Stimulated activated CD8-positive, alpha-beta memory T cell treated with anti-CD3 and anti-CD28 coated beads, Interleukin-7, amount 100 ng/mL, for 48 hours (primary cell): ENCODE data around the gene LRRC3.

ENCODE experiments used
- DNase-seq, 2 donors: peaks; one replicate each; pipeline ENCODE4 v3.0.0-alpha.2; 2020; ENCODE audit warnings: low read depth in 1 of 2; ENCODE audit errors: extremely low read depth in 1 of 2

Gene LRRC3

GRCh38 chr21:44456214-44456914 is 1.1 kb downstream of the LRRC3 start:
- DNase-seq, result no peak

DNA sequence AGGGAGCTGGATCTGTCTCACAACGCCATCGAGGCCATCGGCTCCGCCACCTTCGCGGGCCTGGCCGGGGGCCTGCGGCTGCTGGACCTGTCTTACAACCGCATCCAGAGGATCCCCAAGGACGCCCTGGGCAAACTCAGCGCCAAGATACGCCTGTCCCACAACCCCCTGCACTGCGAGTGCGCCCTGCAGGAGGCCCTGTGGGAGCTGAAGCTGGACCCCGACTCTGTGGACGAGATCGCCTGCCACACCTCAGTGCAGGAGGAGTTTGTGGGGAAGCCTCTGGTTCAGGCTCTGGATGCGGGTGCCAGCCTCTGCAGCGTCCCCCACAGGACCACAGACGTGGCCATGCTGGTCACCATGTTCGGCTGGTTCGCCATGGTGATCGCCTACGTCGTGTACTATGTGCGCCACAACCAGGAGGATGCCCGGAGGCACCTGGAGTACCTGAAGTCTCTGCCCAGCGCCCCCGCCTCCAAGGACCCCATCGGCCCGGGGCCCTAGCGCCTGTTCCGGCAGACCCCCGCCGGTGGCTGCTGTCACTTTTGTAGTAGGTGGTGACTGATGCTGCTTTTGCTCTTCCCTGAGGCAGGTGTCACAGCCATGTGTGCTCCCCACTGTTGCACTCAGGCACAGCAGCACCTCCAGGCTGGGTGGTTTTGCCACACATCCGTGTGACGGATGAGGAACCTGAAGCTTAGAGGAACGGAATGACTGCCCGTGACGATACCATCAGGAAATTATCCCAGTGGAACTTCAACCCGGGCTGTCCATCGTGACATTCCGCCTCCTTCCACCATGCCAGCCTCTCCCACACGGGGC is 1.8 kb downstream of the LRRC3 start:
- DNase-seq, result no peak

- no peak for DNase-seq
These were observed 3.8 kb downstream of the LRRC3 start for GRCh38 chr21:44458971-44459711.

GRCh38 chr21:44459712-44460440 is 4.6 kb downstream of the LRRC3 start:
- no peak for DNase-seq

DNA sequence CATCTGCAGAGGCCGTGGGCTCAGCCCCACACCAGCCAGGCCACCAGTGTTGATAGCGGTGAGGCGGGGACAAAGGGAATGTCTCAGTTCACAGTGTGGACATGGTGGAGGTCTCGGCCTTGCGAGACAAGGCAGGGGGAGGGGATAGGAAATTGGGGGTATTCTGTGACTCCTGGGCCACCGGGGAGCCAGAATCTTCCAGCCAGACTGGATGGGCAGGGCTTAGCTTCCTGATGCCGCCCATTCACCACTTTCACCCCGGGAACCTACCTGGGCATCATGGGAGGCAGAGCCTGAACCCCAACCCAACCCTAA is 5.1 kb downstream of the LRRC3 start:
- no peak for DNase-seq

- DNase-seq, result no peak
These were observed 5.7 kb downstream of the LRRC3 start for GRCh38 chr21:44461005-44461404.

DNA sequence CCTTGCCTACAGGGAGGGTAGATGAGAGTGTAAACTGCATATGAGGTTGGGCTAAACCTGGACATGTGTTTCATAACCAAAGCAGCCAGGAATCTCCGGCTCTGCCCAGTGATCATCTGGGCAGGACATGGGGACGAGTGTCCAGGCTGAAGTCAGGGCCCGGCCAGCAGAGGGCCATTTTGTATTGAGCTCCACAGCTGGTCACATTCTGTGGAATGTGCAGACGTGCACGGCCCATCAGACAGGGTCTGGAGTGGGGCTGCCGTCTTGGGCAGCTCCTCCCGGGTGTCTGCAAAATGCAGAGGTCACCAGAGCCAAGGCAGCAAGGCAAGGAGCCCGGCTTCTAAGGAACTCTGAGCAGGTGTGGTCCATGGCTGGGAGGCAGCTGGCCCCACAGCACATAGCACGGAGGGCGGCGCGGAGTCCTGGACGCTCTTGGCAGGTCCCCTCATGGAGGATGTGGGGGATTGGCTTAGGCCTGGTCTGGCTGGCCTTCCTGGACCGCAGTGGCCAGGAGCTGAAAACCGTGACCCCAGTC is 6.2 kb downstream of the LRRC3 start:
- no peak for DNase-seq

DNA sequence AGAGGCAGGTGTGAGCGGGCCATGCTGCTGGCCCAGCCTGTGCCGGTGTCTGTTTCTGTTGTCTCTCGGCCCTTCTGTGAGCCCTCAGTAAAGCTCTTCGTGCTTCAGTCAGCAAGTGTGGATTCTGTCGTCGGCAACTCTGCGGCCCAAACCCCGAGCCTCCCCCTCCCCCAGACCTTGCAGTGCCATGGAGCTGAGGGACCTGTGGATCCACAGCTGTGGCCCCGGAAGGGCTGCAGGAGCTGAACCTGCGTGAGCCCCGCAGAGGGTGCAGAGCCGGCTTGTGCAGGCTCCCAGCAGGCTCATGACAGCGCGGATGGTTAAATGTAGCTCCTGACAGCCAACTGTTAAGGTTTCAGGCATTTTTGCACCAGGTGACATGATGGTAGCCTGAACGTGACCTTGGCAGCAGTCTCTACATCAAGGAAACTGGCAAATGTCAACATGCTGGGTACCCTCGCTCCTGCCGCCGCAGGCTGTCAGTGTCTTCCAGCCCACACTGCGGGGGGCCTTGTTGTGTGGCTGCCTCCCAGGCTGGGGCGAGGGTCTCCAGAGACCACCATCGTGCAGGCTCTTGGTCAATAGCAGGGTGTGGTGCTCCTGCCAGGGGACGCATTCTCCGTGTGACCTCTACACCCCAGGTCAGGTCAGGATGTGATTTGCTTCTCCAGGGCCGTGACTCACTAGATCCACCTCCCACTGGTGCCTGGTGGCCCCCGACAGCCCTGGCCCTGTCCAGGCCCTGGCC is 7.0 kb downstream of the LRRC3 start:
- DNase-seq, result no peak

- no peak for DNase-seq
These were observed 7.5 kb downstream of the LRRC3 start for GRCh38 chr21:44462834-44463200.

GRCh38 chr21:44463724-44464123 is 8.4 kb downstream of the LRRC3 start:
- no peak for DNase-seq

GRCh38 chr21:44464351-44464750 is 9.0 kb downstream of the LRRC3 start:
- no peak for DNase-seq

DNA sequence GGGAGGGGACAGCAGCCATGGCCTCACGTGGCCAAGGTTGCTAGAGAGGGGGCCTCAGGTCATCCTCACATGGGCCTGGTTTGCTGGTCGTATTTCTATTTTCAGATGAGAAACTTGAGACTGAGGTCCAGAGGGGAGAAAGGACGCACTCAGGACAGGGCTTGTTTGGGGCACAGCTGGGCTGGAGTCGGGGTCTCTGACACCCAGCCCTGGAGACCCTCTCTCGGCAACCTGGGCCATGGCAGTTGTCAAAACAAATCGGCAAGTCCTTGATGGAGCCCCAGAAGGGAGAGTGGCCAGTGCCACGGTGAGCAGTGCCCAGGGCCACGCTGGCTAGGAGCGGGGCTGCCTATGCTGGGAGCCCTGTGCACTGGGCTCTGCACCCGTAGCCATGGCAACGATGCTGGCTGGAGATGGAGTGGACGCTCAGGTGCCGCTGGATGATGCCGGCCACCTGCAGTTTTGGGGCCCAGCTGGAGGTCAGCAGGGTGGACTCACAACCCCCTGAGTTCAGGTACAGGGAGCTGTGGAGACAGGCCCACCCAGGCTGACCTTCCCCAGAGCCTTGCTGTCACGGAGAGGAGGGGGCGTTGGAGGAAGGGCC is 11.1 kb downstream of the LRRC3 start:
- DNase-seq, result no peak

DNA sequence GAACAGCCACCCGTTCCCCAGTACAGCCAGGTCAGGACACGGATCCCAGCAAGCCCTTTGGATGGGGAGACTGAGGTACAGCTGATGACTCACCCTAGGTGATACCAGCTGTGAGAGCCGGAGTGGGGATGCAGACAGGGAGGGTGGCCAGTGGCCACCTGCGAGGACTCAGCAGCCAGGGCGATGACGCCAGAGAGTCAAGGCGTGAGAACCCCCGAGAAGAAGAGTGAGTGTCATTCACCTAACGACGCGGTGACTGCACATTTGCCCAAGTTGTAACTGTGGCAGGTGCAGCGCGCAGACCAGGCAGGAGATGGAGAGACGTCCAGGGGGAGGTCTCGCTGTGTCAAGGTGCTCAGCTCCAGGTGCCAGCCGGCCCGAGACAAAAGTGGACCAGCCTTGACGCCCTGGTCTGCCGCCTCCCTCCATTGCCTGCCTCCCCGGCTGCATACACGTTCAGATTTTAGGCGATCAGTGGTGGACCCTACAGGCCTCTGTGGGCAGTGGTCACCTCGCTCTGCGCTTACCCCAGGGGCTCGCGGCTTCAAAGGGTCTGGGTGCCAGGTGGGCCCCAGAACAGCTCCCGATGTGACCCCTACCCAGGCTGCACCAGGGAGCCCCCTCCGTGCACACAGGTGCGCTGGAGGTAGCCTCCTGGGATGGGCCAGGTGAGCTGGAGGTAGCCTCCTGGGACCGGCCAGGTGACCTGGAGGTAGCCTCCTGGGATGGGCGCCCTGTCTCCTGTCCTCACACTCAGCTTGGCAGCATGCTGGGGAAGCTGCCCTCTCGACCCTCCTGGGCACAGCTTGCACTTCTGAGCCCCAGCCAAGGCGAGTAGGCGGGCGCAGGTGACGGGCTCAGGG is 11.9 kb downstream of the LRRC3 start:
- DNase-seq, result no peak

GRCh38 chr21:44467859-44468195 is 12.5 kb downstream of the LRRC3 start:
- no peak for DNase-seq

DNA sequence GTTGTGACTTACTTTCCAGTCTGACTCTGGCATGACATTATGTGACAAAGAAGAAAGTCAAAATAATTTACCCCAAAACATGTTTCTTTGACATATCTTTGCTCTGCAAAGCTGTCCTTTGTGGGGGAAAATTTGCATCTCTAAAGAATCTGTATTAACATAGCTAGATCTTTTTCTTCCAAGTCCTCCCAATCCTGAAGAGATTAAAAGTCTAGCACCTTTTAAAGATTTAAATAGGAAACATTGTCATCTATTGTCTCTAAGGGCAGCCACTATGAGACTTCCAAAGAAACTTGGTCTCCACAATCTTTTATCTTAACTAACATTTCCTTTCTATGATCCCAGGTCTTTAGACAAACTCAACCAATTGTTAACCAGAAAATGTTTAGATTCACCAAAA is 16.0 kb downstream of the LRRC3 start:
- DNase-seq, result no peak

DNA sequence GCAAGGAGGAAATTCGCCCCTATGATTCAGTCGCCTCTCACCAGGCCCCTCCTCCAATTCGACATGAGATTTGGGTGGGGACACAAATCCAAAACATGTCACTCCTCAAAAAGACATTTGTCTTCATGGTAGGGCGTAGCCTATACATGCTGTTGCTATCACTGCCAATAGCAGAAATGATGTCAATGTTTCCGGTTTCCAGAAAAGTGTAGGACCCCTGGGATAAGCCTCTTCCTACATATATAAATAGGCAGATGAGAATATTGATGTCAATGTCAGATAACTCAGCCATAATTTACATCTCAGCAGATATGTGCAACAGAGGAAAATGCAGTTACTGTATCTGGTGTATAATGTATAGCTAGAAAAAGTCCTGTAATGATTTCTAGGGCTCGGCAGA is 16.7 kb downstream of the LRRC3 start:
- no peak for DNase-seq

DNA sequence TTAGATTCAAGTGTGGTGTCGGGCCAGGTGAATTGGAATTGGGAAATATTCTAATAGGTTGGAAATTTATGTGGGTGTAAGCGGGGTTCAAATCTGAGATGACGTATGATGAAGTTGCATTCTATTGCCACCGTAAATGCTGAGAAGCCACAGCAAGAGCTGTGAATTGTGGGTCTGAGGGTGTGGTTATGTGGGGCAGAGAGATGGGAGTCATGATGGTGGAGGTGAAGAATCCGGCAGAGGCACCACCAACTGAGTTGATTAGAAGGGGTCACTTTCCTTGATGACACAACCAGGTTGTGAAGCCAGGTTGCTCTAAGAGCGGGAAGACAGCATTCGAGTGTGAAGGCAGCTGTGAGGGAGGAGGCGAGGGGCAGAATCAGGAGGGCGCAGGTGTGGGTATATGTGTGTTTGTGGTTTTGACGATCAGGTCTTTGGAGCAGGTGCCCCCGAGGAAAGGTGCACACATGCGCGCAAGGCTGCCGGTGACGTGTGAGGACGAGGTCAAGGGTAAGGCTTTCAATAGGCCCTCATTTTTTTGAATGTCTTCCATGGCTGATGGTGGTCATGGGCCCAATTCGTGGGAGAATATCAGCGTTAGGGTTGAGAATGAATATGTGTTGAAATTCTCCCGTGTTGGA is 18.7 kb downstream of the LRRC3 start:
- no peak for DNase-seq

DNA sequence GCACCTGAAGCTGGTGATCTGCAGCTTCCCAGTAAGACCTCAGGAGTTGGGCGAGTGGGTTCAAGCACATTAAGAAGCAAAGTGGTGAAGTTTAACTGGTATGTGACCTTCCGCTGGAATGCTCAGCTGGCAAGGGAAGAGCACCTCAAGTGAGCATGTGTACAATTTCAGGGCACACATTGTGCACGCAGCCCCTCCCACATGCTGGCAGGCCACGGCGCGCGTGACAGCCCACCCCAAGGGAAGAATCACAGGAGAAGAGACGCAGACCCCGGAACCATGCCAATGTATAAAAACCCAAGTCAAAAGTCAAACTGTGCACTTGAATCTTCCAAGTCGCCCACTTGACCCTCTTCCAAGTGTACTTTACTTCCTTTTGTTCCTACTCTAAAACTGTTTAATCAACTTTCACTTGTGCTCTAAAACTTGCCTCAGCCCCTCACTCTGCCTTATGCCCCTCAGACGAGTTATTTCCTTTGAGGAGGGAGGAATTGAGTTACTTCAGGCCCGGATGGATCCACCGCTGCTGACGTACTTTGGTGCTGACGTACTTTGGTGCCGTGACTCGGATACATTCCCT is 20.0 kb downstream of the LRRC3 start:
- DNase-seq, result no peak
